Mesodermal cell (in vitro differentiated cells): Measurements from ENCODE around the gene SMTN.
A peak's percentile ranks its signal among the peaks of the same experiment; 100 is the strongest.

Source experiments
- H3K27ac ChIP-seq: 2 replicates; pipeline ENCODE4 v1.7.0; 2013; ENCODE audit warnings: mild to moderate bottlenecking, low read depth, low read length, moderate library complexity; ENCODE audit not compliant: severe bottlenecking
- H3K36me3 ChIP-seq: 2 replicates; pipeline ENCODE4 v1.7.1; 2013; ENCODE audit warnings: mild to moderate bottlenecking, low read length, moderate library complexity; ENCODE audit not compliant: control insufficient read depth, insufficient read depth
- H3K4me1 ChIP-seq: one replicate; pipeline ENCODE4 v1.7.1; 2013; ENCODE audit warnings: mild to moderate bottlenecking, low read length; ENCODE audit not compliant: insufficient read depth, control insufficient read depth, poor library complexity, severe bottlenecking
- H3K4me3 ChIP-seq: 2 replicates; pipeline ENCODE4 v1.7.0; 2013; ENCODE audit warnings: low read length, control low read depth, mild to moderate bottlenecking; ENCODE audit not compliant: insufficient read depth, poor library complexity, severe bottlenecking; ENCODE audit errors: extremely low read depth
- H3K9me3 ChIP-seq: 2 replicates; pipeline ENCODE4 v1.7.1; 2013; ENCODE audit warnings: mild to moderate bottlenecking, low read length, moderate library complexity; ENCODE audit not compliant: control insufficient read depth
- WGBS, 2 experiments: methylation state at CpG; one replicate each; pipeline ENCODE4 v1.1.5; 2013; ENCODE audit warnings: missing lambda C conversion rate in 2 of 2; ENCODE audit not compliant: insufficient coverage in 2 of 2; 5-methylcytosine and 5-hydroxymethylcytosine counted together

SMTN gene

DNA sequence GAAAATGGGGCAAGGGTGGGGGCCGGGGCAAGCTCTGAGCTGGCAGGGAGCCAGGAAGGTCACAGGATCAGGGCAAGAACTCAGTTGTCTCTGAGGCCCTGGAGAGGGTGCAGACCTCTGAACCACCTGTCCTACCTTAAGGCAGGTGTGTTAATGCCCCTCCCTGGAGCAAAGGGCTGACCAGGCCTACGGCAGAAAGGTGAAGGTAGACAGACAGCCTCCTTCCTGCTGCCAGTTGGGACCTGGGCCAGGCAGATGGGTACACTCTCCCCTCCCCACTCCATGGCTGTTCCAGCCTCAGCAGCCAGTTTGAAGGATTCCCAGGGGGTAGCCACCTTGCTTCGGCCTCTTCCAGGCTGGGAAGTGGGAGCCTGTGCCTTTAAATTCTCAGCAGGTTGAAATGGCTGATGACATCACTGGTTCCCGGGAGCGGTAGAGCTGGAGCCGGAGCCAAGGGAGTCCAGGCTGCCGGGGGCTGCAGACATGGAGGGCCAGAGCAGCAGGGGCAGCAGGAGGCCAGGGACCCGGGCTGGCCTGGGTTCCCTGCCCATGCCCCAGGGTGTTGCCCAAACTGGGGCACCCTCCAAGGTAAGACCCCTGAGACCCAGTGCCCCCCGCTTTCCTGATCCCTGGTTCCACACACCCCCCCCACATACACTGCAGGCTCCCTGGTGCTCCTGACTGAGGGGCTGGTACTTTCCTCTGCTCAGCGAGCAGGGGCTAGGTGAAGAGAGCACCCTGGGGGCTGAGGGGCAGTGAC lies 41.6 kb downstream of the SMTN start, which contains the start of gene INPP5J:
TSS of gene INPP5J (plus strand) at position 435 of the 760 bp plus-strand sequence. CDS start at position 484, 49 bp downstream.
- H3K4me1 ChIP-seq = peaks cover 7% of the 10 kb centered on the region
- H3K27ac ChIP-seq = no peak within 1 kb of the TSS
- WGBS, 2 experiments = 20 to 33% methylated on average over 7 to 8 of the region's 10 CpGs
- peak within 1 kb of the TSS; percentile 52 for H3K4me3 ChIP-seq
- no peaks in the 10 kb centered on the region for H3K36me3 ChIP-seq
- H3K9me3 ChIP-seq = no peaks in the 10 kb centered on the region

DNA sequence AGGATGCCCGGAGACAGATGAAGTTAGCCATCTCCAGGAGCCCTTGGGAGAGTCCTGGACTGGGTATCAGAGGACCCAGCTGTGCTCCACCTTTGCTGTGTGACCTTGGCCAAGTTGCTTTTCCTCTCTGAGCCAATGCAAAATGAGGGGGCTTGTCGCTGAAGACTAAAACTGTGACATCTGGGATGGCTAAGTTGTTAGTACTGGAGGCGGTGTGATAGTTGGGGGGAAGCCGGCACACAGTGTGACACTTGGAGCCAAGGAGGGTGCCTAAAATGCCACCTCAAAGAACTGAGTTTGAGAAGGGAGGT lies 42.1 kb downstream of the SMTN start:
- H3K4me1 ChIP-seq = peaks cover 7% of the 10 kb centered on the region
- H3K36me3 ChIP-seq = no peaks in the 10 kb centered on the region
- no peak overlapping the region for H3K27ac ChIP-seq
- no peaks in the 10 kb centered on the region for H3K9me3 ChIP-seq
- peak overlapping the region; percentile 52 for H3K4me3 ChIP-seq
- WGBS, 2 experiments = 74% methylated on average over 3 to 4 of the region's 4 CpGs

GRCh38 chr22:31124290-31124689 lies 43.2 kb downstream of the SMTN start:
- peaks cover 7% of the 10 kb centered on the region for H3K4me1 ChIP-seq
- H3K4me3 ChIP-seq = no peak overlapping the region
- 92 to 95% methylated on average over 3 of the region's 3 CpGs for WGBS, 2 experiments
- H3K27ac ChIP-seq = no peak overlapping the region
- no peaks in the 10 kb centered on the region for H3K9me3 ChIP-seq
- H3K36me3 ChIP-seq = no peaks in the 10 kb centered on the region

DNA sequence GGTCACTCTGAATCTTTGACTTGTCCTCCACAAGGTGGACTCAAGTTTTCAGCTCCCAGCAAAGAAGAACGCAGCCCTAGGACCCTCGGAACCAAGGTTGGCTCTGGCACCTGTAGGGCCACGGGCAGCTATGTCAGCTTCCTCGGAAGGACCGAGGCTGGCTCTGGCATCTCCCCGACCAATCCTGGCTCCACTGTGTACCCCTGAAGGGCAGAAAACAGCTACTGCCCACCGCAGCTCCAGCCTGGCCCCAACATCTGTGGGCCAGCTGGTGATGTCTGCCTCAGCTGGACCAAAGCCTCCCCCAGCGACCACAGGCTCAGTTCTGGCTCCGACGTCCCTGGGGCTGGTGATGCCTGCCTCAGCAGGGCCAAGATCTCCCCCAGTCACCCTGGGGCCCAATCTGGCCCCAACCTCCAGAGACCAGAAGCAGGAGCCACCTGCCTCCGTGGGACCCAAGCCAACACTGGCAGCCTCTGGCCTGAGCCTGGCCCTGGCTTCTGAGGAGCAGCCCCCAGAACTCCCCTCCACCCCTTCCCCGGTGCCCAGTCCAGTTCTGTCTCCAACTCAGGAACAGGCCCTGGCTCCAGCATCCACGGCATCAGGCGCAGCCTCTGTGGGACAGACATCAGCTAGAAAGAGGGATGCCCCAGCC lies 43.8 kb downstream of the SMTN start:
- Histone ChIP-seq H3K36me3 (no peaks in the 10 kb centered on the region), H3K9me3 (no peaks in the 10 kb centered on the region), H3K4me3 (no peak overlapping the region), H3K4me1 (peaks cover 4% of the 10 kb centered on the region), H3K27ac (no peak overlapping the region)
- WGBS, 2 experiments = 88 to 90% methylated on average over 14 of the region's 14 CpGs

DNA sequence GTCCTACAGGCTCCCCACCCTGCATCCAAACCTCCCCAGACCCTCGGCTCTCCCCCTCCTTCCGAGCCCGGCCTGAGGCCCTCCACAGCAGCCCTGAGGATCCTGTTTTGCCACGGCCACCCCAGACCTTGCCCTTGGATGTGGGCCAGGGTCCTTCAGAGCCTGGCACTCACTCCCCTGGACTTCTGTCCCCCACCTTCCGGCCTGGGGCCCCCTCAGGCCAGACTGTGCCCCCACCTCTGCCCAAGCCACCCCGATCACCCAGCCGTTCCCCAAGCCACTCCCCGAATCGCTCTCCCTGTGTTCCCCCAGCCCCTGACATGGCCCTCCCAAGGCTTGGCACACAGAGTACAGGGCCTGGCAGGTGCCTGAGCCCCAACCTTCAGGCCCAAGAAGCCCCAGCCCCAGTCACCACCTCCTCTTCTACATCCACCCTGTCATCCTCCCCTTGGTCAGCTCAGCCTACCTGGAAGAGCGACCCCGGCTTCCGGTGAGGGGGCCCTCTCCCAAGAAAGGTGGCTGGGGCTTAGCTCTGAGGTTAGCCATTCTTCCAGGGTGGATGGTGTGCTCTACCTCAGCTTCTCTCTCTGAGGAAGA lies 44.5 kb downstream of the SMTN start:
- Histone ChIP-seq H3K27ac (no peak overlapping the region), H3K4me1 (peaks cover 4% of the 10 kb centered on the region), H3K9me3 (no peaks in the 10 kb centered on the region), H3K4me3 (no peak overlapping the region), H3K36me3 (no peaks in the 10 kb centered on the region)
- 91 to 92% methylated on average over 7 of the region's 12 CpGs for WGBS, 2 experiments

- no peaks in the 10 kb centered on the region for H3K9me3 ChIP-seq
- H3K4me1 ChIP-seq = peaks cover 4% of the 10 kb centered on the region
- no peak overlapping the region for H3K4me3 ChIP-seq
- no peak overlapping the region for H3K27ac ChIP-seq
- no peaks in the 10 kb centered on the region for H3K36me3 ChIP-seq
- 89 to 94% methylated on average over 16 to 19 of the region's 22 CpGs for WGBS, 2 experiments
Measured at GRCh38 chr22:31126128-31126868, 45.2 kb downstream of the SMTN start.

DNA sequence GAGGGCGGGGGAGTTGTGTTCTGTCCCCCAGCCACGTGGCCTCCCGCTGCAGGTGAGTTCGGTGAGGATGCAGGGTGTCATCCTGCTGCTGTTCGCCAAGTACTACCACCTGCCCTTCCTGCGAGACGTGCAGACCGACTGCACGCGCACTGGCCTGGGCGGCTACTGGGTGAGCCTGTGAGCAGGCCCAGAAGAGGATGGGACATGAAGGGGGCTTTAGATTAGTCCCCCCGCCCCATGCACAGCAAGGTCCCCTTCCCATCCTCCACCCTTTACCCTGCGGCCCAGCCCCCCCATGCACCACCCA lies 45.7 kb downstream of the SMTN start:
- Histone ChIP-seq H3K4me3 (no peak overlapping the region), H3K36me3 (no peaks in the 10 kb centered on the region), H3K9me3 (no peaks in the 10 kb centered on the region), H3K4me1 (peaks cover 4% of the 10 kb centered on the region), H3K27ac (no peak overlapping the region)
- WGBS, 2 experiments = 93 to 96% methylated on average over 11 to 12 of the region's 13 CpGs

GRCh38 chr22:31127181-31127772 lies 46.2 kb downstream of the SMTN start:
- Histone ChIP-seq H3K4me3 (no peak overlapping the region), H3K4me1 (peaks cover 4% of the 10 kb centered on the region), H3K36me3 (no peaks in the 10 kb centered on the region), H3K9me3 (no peaks in the 10 kb centered on the region), H3K27ac (no peak overlapping the region)
- 91 to 93% methylated on average over 9 to 17 of the region's 19 CpGs for WGBS, 2 experiments

- Histone ChIP-seq H3K9me3 (no peaks in the 10 kb centered on the region), H3K4me3 (no peak overlapping the region), H3K4me1 (no peaks in the 10 kb centered on the region), H3K36me3 (no peaks in the 10 kb centered on the region), H3K27ac (no peak overlapping the region)
- WGBS, 2 experiments = 92 to 98% methylated on average over 5 to 7 of the region's 7 CpGs
Measured at GRCh38 chr22:31128156-31128555, 47.0 kb downstream of the SMTN start.

DNA sequence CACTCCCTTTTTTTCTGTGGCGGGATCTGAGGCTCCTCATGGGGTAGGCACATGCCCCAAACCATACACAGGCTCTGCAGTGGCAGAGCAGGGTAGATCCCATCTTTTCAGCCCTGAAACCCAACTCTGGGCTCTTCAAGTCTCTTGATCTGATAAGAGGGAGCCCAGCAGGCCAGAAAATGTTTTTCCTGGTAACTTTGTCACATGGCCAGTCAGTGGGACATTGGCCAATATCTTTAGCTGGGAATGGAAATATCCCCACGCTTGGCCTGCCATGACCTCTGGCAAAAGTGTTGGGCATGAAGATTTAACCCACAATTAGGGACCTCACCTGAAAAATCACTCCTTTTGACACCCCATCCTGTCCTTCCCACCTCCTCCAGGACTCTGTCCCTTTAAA lies 49.8 kb downstream of the SMTN start:
- H3K27ac ChIP-seq = no peak overlapping the region
- 89 to 96% methylated on average over 2 of the region's 2 CpGs for WGBS, 2 experiments
- peaks cover 4% of the 10 kb centered on the region for H3K36me3 ChIP-seq
- no peak overlapping the region for H3K4me3 ChIP-seq
- H3K4me1 ChIP-seq = no peaks in the 10 kb centered on the region
- H3K9me3 ChIP-seq = no peaks in the 10 kb centered on the region
